HG03432 (cell line): ENCODE results near the gene PPAN.

Source experiments
- ATAC-seq: cut with Tn5 transposase; IDR thresholded peaks from one replicate; pipeline ENCODE4 v1.9.1; 2021; ENCODE audit warnings: mild to moderate bottlenecking, moderate library complexity; ENCODE audit not compliant: unreplicated experiment

The PPAN gene

DNA sequence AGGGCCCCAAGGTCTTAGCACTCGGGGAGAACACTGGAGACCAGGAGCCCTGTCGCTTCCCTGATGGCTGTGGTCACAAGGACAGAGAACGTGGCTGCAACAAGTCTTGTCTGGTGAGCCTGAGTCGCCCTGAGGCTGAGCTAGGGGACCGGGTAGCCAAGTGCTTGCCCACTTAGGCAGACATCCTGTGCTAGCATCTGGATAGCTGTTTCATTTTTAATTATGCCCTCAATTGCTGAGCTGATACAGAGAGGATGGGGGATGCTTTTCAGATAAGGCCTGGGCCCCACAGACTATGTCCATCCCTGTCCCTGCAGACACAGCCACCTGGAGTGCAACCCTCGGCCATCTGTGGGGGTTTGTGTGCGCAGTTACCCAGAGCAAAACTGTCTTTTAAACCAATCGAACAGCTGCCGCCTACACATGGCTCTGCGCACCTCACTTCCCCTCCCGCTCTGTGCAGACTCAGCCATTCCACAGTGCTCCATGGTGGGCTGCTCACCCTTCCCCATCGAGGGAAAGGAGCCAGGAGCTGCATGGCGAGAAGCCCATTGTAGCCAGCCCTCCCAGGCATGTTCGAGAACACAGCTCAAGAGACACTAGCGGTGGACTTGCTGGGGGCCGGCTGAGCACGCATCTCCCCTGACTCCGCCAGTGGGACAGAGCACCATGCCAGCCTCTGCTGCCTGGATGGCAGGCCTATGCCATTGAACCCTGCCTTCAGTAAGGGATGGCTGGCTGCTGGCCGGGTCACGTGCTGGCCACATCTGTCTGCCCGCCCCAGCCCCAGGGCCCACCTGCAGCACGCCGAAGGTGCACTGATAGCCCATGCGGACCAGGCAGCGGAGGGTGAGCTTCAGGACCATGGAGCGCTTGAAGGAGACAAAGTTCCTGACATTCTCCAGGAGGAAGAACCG lies 33.0 kb downstream of the PPAN start:
- ATAC-seq: no peak

DNA sequence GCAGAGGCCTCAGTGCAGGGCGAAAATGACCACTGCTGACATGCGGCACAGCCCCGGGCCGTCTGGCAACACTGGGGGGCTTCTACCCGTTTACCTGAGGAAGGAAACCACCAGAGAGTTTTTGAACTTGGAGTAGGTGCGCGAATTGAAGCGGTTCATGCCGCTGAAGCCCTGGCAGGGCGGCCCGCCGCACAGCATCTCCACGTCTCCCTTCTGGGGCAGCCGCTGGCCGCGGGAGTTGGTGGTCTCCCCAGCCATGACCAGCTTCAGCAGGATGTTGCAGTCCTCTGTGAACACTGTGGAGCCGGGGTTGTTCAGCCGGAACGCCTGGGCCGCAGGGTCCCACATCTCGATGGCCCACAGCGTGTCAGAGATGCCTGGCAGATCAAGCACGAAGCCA lies 33.8 kb downstream of the PPAN start:
- no peak for ATAC-seq

DNA sequence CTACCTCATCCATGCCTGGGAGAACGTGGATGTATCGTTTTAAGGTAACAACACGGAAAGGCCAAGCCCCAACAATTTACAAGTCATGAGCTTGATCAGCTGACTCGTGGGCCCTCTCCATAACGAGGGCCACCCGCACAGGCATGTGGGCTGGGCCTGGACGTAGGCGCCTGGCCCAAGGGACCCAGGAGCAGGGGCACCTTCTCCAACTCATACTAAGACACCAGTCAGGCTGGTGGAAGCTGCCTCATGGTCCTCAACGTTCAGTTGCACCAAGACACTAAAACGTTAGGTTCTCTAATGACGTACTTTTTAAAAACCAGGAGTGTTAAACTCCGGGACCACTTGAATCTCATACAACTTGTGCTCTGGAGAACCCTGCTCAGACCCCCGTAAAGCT lies 35.3 kb downstream of the PPAN start:
- ATAC-seq: no peak

DNA sequence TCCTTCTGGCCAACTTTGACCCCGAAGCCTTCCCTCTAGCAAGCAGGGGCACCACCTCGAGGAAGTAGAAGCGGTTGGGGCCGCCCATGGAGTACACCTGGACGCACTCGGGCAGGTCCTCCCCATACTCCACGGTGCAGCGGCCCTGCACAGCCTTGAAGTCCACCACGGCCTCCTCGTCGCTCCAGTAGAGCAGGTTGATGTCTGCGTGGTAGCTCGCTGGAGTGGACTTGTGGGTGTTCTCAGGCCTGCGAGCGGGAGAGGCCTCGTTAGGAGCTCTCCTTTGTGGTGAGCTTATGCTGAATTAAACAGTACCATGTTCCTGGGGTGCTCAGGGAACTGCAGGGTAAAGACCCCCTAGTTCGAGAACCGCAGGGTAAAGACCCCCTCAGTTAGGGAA lies 35.8 kb downstream of the PPAN start:
- ATAC-seq: no peak

DNA sequence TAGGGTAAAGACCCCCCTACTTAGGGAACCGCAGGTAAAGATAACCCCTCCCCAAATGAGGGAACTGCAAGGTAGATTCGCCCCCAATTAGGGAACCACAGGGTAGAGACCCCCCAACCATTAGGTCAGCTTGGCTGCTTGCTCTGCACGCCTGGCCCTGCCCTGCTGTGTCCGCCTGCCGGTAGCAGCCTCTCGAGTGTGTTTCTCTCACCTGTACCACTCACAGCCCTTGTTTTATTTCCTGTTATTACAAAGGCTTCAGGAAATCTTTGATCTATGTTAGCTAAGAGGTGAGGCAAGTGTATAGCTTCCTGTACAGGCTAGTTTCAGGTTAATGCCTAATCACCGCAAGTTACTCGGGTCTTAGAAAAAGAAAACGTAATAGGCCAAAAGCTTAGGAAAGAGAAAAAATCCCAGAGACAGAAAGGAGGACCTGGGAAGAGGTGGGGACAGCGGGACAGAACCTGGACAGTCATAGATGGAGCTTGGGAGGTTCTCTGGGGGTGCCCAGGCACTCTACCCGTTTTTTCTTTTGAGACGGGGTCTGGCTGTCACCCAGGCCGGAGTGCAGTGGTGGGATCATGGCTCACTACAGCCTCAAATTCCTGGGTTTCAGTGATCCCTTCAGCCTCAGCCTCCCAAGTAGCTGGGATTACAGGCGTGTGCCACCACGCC lies 36.7 kb downstream of the PPAN start:
- ATAC-seq: no peak

DNA sequence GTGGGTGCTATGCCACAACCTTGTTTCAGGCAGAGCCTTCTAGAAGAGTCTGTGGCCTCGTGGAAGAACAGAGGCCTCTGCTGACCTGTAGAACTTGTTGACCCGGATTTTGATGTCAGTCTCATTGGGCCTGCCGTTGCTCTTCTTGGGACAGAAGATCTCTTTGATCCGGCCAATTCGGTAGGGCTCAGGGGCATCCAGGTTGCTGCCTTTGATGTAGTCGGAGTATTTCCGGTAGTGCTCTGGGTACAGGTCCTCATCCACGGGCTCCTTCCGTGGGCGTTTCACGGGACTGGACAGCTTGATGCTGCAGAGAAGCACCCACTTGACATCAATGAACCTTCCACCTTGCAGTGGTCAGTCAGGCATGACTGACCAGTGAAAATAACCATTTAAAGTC lies 37.5 kb downstream of the PPAN start:
- ATAC-seq: no peak

DNA sequence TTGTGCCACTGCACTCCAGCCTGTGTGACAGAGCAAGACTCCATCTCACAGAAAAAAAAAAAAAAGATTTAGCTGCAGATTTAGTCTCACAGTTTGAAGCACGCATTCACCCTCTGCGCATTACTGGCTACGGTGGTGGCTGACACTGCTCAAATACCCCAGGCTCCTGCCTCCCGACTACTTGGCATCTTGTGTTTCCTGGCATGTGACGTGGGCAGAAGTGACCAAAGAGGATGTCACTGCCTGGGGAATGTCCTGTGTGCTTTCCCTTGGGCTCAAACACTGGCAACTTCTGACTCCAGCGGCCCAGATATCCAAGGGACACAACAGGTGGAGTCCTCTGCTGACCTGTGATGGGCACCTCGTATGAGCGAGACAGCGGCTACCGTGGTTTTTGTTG lies 38.2 kb downstream of the PPAN start:
- no peak for ATAC-seq

DNA sequence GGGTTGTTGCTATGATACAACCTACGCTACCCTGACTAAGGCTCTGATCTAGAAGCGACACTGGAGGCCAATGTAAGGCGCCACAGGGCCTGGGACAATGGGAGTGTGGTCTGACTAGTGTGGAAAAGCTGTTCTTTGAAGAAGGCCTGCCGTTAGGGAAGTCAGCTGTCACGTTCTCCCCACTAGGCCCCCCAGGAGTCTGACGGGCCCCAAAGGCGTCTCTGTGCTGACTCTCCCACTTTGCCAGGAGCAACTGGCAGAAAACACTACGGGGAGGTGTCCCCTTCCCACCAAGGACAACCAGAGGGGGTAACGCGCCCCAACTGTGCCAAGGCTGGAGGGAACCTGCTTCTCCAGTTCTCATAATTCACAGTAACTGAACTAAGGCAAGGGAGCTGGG lies 38.9 kb downstream of the PPAN start:
- ATAC-seq: no peak

DNA sequence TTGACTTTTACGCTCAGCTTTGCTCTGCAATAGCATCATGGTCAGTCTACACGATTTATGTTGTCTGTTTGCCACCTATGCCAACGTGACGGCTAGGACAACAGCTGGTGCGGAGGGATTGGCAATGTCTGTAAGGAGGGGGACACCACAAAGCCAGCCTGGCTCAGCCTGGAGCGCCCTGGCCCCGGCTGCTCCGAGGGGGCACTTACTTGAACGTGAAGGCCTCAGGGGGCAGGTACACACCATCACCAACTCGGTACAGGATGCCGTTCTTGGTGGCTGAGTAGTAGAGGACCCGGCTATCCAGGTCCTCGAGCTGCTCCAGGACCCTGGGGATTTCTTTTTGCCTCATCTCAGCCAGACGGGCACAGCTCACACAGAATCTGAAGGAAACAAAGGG lies 40.0 kb downstream of the PPAN start:
- no peak for ATAC-seq

DNA sequence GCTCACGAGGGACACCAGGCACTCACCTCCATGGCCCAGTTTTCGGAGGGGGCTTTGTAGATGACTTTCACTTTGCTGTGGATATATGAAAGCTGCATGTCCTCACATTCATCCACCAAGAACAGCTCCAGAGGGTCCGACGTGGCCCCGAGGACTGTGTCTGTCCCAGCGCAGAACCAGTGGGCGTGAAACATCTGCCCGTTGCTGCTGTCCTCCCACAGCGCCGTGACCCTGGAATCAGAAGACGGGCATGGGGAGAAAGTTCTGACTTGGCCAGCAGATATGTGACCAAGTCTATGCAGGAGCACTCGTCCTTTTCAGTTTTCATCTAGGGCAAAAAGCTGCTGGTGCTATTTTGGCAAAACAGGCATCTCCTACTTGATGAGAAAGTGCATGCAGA lies 43.3 kb downstream of the PPAN start:
- no peak for ATAC-seq

DNA sequence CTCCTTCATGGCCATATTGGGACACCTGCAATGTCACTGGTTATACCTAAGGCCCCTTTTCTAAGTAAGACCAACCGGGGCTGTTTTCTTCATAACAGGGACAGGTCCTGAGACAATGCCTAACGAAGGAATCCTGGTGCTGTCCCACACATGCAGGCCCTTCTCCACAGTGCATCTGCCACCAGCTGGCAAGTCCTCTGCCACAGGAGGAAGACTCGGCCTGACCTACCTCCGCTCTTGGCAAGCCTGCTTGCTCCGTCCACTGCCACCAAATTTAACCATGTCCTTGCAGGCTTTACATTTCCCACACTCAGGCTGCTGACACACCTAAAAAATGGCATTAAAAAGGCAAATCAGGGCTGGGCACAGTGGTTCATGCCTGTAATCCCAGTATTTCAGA lies 45.4 kb downstream of the PPAN start:
- ATAC-seq: no peak

DNA sequence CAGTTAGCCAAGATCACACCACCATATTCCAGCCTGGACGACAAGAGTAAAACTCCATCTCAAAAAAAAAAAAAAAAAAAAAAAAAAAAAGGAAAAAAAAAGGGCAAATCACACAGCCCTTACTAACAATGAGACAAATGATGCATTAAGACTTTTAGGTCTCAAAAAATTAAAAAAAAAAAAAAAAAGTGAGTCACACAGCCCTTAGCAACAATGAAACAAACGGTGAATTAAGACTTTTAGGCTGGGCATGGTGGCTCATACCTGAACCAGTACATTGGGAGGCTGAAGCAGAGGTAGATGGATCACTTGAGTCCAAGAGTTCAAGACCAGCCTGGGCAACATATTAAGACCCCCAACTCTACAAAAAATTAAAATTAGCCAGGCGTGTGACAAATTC lies 45.9 kb downstream of the PPAN start:
- ATAC-seq: no peak

DNA sequence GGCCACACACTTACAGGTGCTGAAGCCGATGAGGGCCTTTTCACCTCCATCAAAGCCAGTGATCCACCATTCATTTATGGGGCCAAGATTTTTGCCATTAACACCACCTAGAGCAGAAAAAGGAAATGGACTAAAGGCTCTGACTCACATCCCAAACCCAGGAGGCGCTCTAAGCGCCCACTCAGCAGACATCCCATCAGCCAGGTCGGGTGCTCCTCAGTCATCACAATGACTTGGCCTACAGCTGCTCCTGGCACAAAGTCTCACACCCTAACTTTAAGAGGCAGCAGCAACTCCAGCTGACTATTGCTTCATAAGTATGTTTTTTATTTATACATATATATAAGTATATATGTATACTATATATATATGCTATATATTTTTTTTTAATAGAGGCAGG lies 49.7 kb downstream of the PPAN start:
- no peak for ATAC-seq

DNA sequence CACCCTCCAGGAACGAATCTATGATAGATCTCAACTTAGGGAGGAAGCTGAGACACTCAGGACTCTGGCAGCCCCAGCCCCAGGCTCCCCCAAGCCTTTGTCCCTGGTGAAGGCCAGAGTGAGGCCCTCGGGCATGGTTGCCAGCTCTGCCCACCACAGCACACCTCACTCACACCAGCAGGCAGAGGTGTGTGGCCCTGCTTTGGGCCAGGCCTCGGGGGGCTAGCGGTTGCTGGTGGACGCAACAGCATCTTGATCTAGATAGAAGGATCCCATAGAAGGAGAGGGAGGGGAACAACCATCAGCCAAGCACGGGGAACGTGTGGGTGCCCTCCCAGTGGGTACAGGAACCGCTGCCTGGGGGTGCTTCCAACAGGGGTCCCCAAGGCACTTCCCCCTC lies 51.9 kb downstream of the PPAN start:
- ATAC-seq: no peak

DNA sequence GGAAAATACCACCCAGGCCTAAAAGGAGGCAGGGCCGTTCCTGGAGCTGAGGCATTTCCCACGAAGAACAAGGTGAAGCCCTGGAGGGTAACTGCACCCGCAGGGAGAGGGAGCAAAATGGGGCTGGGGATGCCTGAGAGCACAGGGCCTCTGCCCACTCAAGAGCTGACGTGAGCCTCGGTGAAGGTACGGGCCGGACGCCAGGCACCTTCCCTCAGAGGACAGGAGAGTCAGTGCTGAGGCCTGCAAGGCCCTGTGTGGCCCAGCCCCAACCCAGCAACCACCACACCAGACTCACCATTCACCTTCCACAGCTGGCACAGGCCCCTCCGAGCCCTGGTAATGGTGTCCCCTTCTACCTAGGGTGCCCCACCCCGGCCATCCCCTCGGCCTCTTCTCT lies 52.3 kb downstream of the PPAN start:
- no peak for ATAC-seq

DNA sequence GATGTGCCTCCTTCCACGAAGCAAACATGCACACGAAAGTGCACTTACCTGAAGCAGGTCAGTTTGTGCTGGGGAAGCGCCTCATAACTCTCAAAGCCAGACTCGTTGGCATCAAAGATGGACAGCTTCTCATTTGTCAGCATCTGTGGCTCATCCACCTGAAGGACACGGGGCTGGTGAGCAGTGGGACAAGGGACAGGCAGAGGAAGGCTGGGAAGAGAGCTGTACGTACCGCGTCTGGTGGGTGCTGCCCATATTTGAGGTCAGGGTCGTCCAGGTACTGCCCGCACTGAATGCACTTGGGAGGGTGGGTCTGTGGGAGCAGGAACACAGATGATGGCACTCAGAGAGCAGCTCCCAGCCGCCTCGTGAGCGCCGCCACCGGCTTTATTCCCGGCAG lies 53.4 kb downstream of the PPAN start:
- ATAC-seq: no peak
